ENCODE results near the gene YIPF7. TPM values are rescaled to one million over a fixed set of nuclear protein-coding genes. Genes with fewer than 3 reads are reported as not detected.

Gene YIPF7
- total and polyA plus RNA-seq, 10 of the 15 experiments (the other 5 are each of a cell fraction or from before 2014, with no cell fraction given): 0.39 TPM; not detected in 9

DNA sequence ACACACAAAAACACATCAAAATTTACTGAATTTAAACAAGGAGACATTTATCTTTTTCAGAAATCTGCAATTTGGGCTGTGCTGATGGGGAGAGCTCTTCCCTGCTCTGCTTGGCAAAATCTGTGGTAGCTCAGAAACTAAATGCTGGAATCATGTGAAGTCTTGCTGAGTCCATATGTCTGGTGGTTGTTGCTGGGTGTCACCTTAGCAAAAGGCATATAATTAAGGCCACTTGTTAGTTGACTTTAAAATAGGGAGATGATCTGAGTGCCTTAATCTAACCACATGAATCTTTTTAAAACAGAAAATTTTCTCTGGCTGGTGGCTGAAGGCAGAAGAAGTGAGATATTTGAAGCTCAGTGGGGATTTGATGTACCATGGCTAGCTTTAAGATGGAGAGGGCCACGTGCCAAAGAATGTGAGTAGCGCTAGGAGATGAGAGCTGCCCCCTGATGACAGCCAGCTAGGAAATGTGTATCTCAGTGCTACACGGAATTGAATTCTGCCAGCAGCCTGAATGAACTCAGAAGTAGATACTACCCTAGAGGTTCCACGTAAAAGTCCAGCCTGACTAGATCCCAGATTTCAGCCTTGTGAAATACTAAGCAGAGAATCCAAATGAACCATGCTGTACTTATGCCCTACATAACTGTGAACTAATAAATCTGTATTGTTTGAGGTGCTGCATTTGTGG, 19.2 kb upstream of the YIPF7 start (continued):
- TF ChIP-seq SIN3A (IDR thresholded peaks at IDR 0.05; ENCODE audit: low read depth, low read length) (no peak), TCF12 (IDR thresholded peaks at IDR 0.05; ENCODE audit: low read depth, low read length) (no peak), NRF1 (conservative IDR thresholded peaks at IDR 0.05; ENCODE audit: low read depth, low read length) (no peak), MTA3 (IDR thresholded peaks at IDR 0.05; ENCODE audit: borderline replicate concordance, low read length) (no peak), BRCA1 (IDR thresholded peaks at IDR 0.05; ENCODE audit: low read depth, low read length) (no peak), CBX3 (IDR thresholded peaks at IDR 0.05; ENCODE audit: borderline replicate concordance, low read depth) (no peak), POLR2A (IDR thresholded peaks at IDR 0.05; ENCODE audit: low read depth, low read length) (no peak), MTA2 (IDR thresholded peaks at IDR 0.05; ENCODE audit: low read depth) (no peak), BCL11A (IDR thresholded peaks at IDR 0.05; ENCODE audit: low read depth, low read length) (no peak), CBX5 (IDR thresholded peaks at IDR 0.05; ENCODE audit: low read depth) (no peak), JUNB (IDR thresholded peaks at IDR 0.05) (no peak), IKZF2 (IDR thresholded peaks at IDR 0.05) (no peak), CHD1 (IDR thresholded peaks at IDR 0.05; ENCODE audit: low read depth, low read length) (no peak)
- TF ChIP-seq, protein P1, sequence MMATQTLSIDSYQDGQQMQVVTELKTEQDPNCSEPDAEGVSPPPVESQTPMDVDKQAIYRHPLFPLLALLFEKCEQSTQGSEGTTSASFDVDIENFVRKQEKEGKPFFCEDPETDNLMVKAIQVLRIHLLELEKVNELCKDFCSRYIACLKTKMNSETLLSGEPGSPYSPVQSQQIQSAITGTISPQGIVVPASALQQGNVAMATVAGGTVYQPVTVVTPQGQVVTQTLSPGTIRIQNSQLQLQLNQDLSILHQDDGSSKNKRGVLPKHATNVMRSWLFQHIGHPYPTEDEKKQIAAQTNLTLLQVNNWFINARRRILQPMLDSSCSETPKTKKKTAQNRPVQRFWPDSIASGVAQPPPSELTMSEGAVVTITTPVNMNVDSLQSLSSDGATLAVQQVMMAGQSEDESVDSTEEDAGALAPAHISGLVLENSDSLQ (IDR thresholded peaks at IDR 0.05): no peak

DNA sequence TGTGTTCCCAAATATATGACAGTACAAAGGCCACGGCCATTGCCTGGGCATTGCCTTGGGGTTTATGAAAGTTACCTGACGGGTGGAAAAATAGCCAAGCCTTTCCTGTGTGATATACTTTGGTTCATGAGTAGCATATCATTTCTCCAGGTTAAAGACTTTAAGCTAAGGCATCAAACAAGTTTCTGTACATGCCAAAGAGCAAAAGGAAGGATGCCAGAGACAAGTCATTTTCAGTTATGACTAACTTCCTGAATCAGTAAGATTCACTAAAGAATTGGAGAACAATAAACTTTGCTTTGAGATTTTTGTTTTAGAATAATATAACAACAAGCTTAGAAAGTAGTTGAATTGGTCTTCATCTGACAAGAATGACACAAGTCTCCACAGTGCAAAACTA, 17.1 kb upstream of the YIPF7 start:
- H3K4me1 ChIP-seq (ENCODE audit: control insufficient read depth, insufficient read depth, low read length): no peaks in the 10 kb centered on the region
- ChIA-PET SMC1A (ENCODE audit: uncharacterized antibody, unreplicated experiment) (no interaction called here), POLR2A (interaction anchor here (0.8 kb wide), 1 partner anchor 9 kb away, joined by 3 read pairs; the partner anchor contains the start of gene GUF1), RAD21 (ENCODE audit: unreplicated experiment) (no interaction called here), CTCF (interaction anchor here (0.7 to 1.1 kb wide), 2 partner anchors 10 to 39 kb away, joined by 3 to 4 read pairs; no protein-coding TSS in a partner anchor)
- H3K9me3 ChIP-seq (replicated peaks; ENCODE audit: control insufficient read depth, insufficient read depth, low read length): no peaks in the 10 kb centered on the region
- no peak overlapping the region for H3K4me3 ChIP-seq
- no peak overlapping the region for H3K9ac ChIP-seq (ENCODE audit: control insufficient read depth, insufficient read depth, low read length)
- H3K27me3 ChIP-seq (replicated peaks in 1 of 2; ENCODE audit: control insufficient read depth in 2 of 2, insufficient read depth in 2 of 2, low read length in 1 of 2): 0 out of 4 replicates have a peak, but pooled peaks cover 0 to 2% of the 10 kb centered on the region in 2 experiments
- no peaks in the 10 kb centered on the region for H3K79me2 ChIP-seq (ENCODE audit: control insufficient read depth, insufficient read depth, low read length)
- no peak for DNase-seq (ENCODE audit: low read depth, low spot score)
- WGBS (ENCODE audit: insufficient coverage, insufficient replicate concordance, low lambda C conversion rate, missing lambda C conversion rate): 8% methylated on average over 2 of the region's 2 CpGs
- in situ Hi-C loops (cut with MboI) (no loop called here), intact Hi-C loops (cut with micrococcal nuclease; ENCODE audit: unreplicated experiment) (no loop called here)
- BruUV-seq (replicated peaks): no TSS peak
- H3K36me3 ChIP-seq (ENCODE audit: control insufficient read depth in 2 of 2, insufficient read depth in 2 of 2, low read length in 1 of 2): no peaks in the 10 kb centered on the region
- ATAC-seq: no peak
- H4K20me1 ChIP-seq (ENCODE audit: control insufficient read depth, insufficient read depth): no peaks in the 10 kb centered on the region
- no peak overlapping the region for H2AFZ ChIP-seq (ENCODE audit: control insufficient read depth, low read depth, low read length)
- H3K27ac ChIP-seq (ENCODE audit: control insufficient read depth, insufficient read depth): no peak overlapping the region
- FAIRE-seq: no peak
- H3K4me2 ChIP-seq (ENCODE audit: control insufficient read depth, insufficient read depth): no peak overlapping the region
- TF ChIP-seq NBN (IDR thresholded peaks at IDR 0.05) (no peak), SRF (IDR thresholded peaks at IDR 0.05; ENCODE audit: low read depth in 2 of 2, low read length in 2 of 2) (no peak), SIX5 (IDR thresholded peaks at IDR 0.05; ENCODE audit: low read depth, low read length, severe bottlenecking) (no peak), MEF2B (IDR thresholded peaks at IDR 0.05; ENCODE audit: partially characterized antibody, poor library complexity, severe bottlenecking) (no peak)
- TF ChIP-seq, protein P2, sequence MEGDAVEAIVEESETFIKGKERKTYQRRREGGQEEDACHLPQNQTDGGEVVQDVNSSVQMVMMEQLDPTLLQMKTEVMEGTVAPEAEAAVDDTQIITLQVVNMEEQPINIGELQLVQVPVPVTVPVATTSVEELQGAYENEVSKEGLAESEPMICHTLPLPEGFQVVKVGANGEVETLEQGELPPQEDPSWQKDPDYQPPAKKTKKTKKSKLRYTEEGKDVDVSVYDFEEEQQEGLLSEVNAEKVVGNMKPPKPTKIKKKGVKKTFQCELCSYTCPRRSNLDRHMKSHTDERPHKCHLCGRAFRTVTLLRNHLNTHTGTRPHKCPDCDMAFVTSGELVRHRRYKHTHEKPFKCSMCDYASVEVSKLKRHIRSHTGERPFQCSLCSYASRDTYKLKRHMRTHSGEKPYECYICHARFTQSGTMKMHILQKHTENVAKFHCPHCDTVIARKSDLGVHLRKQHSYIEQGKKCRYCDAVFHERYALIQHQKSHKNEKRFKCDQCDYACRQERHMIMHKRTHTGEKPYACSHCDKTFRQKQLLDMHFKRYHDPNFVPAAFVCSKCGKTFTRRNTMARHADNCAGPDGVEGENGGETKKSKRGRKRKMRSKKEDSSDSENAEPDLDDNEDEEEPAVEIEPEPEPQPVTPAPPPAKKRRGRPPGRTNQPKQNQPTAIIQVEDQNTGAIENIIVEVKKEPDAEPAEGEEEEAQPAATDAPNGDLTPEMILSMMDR (IDR thresholded peaks at IDR 0.05 in 2 of 3, conservative IDR thresholded peaks at IDR 0.05 in 1 of 3; ENCODE audit: control insufficient read depth in 2 of 3, extremely low read depth in 1 of 3, insufficient read depth in 1 of 3, low read depth in 3 of 3, low read length in 3 of 3): no peak
